Measurements from ENCODE around the gene NAPEPLD.

Gene NAPEPLD

GRCh38 chr7:103074519-103075336 lies 74.2 kb downstream of the NAPEPLD start, which contains the start of the genes ARMC10 and FBXL13:
Gene ARMC10 (plus strand): TSS chr7:103075140. CDS start chr7:103075273, 133 bp downstream.
Gene FBXL13 (minus strand): TSS chr7:103074796.
- peak within 1 kb of the TSS; percentile 2 for H3K18ac ChIP-seq (ENCODE audit: low read length)
- H3K14ac ChIP-seq (ENCODE audit: low read length) = peak within 1 kb of the TSS; percentile 69
- H2AK5ac ChIP-seq (ENCODE audit: low read length) = no peak within 1 kb of the TSS
- H2BK12ac ChIP-seq (ENCODE audit: low read length) = no peak within 1 kb of the TSS
- H4K91ac ChIP-seq (ENCODE audit: low read depth, low read length) = peak within 1 kb of the TSS; percentile 52
- no peak within 1 kb of the TSS for H3K23ac ChIP-seq (ENCODE audit: low read length)
- peak; percentile 87 to 95 for DNase-seq
- no CpG with 5 or more reads among the region's 83 CpGs for WGBS (ENCODE audit: extremely low coverage, insufficient coverage, insufficient read length)
- no peaks in the 10 kb centered on the region for H3K4me1 ChIP-seq (ENCODE audit: control insufficient read depth in 1 of 2, insufficient read depth in 2 of 2, low read length in 2 of 2)
- no peaks in the 10 kb centered on the region for H3K36me3 ChIP-seq (ENCODE audit: control insufficient read depth in 1 of 2, insufficient read depth in 2 of 2, low read length in 2 of 2)
- peaks cover 3% of the 10 kb centered on the region for H3K79me2 ChIP-seq (ENCODE audit: control insufficient read depth, insufficient read depth, low read length, poor library complexity)
- H3K9ac ChIP-seq (ENCODE audit: low read length) = peak within 1 kb of the TSS; percentile 75
- H3K4ac ChIP-seq (ENCODE audit: low read depth, low read length) = no peak within 1 kb of the TSS
- peak within 1 kb of the TSS; percentile 70 for H2BK120ac ChIP-seq (ENCODE audit: insufficient read depth, low read length, poor library complexity)
- H4K8ac ChIP-seq (ENCODE audit: low read depth, low read length) = peak within 1 kb of the TSS; percentile 90
- peak within 1 kb of the TSS; percentile 39 for H4K12ac ChIP-seq (ENCODE audit: low read depth, low read length)
- H3K79me1 ChIP-seq (ENCODE audit: low read length) = peaks cover 4% of the 10 kb centered on the region
- peak within 1 kb of the TSS; percentile 85 for H2BK5ac ChIP-seq (ENCODE audit: low read depth, low read length, poor library complexity)
- H3K27me3 ChIP-seq (ENCODE audit: insufficient read depth, low read length) = no peaks in the 10 kb centered on the region
- peak within 1 kb of the TSS; percentile 95 for H3K4me3 ChIP-seq (ENCODE audit: low read depth, low read length)
- H2AFZ ChIP-seq (ENCODE audit: insufficient read depth, low read length, poor library complexity) = peak within 1 kb of the TSS; percentile 96
- peak within 1 kb of the TSS; percentile 89 for H3K27ac ChIP-seq (ENCODE audit: low read depth, low read length)
- H3K4me2 ChIP-seq (ENCODE audit: low read length) = peak within 1 kb of the TSS; percentile 83
- H3K9me3 ChIP-seq (ENCODE audit: insufficient read depth, low read depth, low read length) = peaks cover 1% of the 10 kb centered on the region

- Histone ChIP-seq H3K14ac (ENCODE audit: low read length) (no peak overlapping the region), H3K23ac (ENCODE audit: low read length) (no peak overlapping the region), H3K9ac (ENCODE audit: low read length) (peak overlapping the region; percentile 19), H3K18ac (ENCODE audit: low read length) (no peak overlapping the region), H2AFZ (ENCODE audit: insufficient read depth, low read length, poor library complexity) (peak overlapping the region; percentile 96), H2BK120ac (ENCODE audit: insufficient read depth, low read length, poor library complexity) (no peak overlapping the region), H2BK12ac (ENCODE audit: low read length) (no peak overlapping the region), H2AK5ac (ENCODE audit: low read length) (no peak overlapping the region), H4K12ac (ENCODE audit: low read depth, low read length) (peak overlapping the region; percentile 39), H3K36me3 (ENCODE audit: control insufficient read depth in 1 of 2, insufficient read depth in 2 of 2, low read length in 2 of 2) (no peaks in the 10 kb centered on the region), H3K79me2 (ENCODE audit: control insufficient read depth, insufficient read depth, low read length, poor library complexity) (peaks cover 3% of the 10 kb centered on the region), H4K91ac (ENCODE audit: low read depth, low read length) (no peak overlapping the region), H3K4ac (ENCODE audit: low read depth, low read length) (no peak overlapping the region), H3K4me3 (ENCODE audit: low read depth, low read length) (peak overlapping the region; percentile 95), H3K27ac (ENCODE audit: low read depth, low read length) (no peak overlapping the region), H3K4me2 (ENCODE audit: low read length) (peak overlapping the region; percentile 83), H3K79me1 (ENCODE audit: low read length) (peaks cover 4% of the 10 kb centered on the region), H3K9me3 (ENCODE audit: insufficient read depth, low read depth, low read length) (peaks cover 1% of the 10 kb centered on the region), H3K27me3 (ENCODE audit: insufficient read depth, low read length) (no peaks in the 10 kb centered on the region), H2BK5ac (ENCODE audit: low read depth, low read length, poor library complexity) (no peak overlapping the region), H4K8ac (ENCODE audit: low read depth, low read length) (peak overlapping the region; percentile 27), H3K4me1 (ENCODE audit: control insufficient read depth in 1 of 2, insufficient read depth in 2 of 2, low read length in 2 of 2) (no peaks in the 10 kb centered on the region)
- DNase-seq = no peak
- no CpG with 5 or more reads among the region's 6 CpGs for WGBS (ENCODE audit: extremely low coverage, insufficient coverage, insufficient read length)
Observed at GRCh38 chr7:103073989-103074518, 74.8 kb downstream of the NAPEPLD start.

- Histone ChIP-seq H2BK120ac (ENCODE audit: insufficient read depth, low read length, poor library complexity) (no peak overlapping the region), H3K4ac (ENCODE audit: low read depth, low read length) (no peak overlapping the region), H2BK12ac (ENCODE audit: low read length) (no peak overlapping the region), H3K23ac (ENCODE audit: low read length) (no peak overlapping the region), H4K12ac (ENCODE audit: low read depth, low read length) (no peak overlapping the region), H2BK5ac (ENCODE audit: low read depth, low read length, poor library complexity) (no peak overlapping the region), H3K79me1 (ENCODE audit: low read length) (peaks cover 4% of the 10 kb centered on the region), H3K36me3 (ENCODE audit: control insufficient read depth in 1 of 2, insufficient read depth in 2 of 2, low read length in 2 of 2) (no peaks in the 10 kb centered on the region), H2AFZ (ENCODE audit: insufficient read depth, low read length, poor library complexity) (no peak overlapping the region), H3K27me3 (ENCODE audit: insufficient read depth, low read length) (no peaks in the 10 kb centered on the region), H3K9me3 (ENCODE audit: insufficient read depth, low read depth, low read length) (peaks cover 3% of the 10 kb centered on the region), H3K18ac (ENCODE audit: low read length) (no peak overlapping the region), H3K79me2 (ENCODE audit: control insufficient read depth, insufficient read depth, low read length, poor library complexity) (peaks cover 3% of the 10 kb centered on the region), H3K4me1 (ENCODE audit: control insufficient read depth in 1 of 2, insufficient read depth in 2 of 2, low read length in 2 of 2) (no peaks in the 10 kb centered on the region), H2AK5ac (ENCODE audit: low read length) (no peak overlapping the region), H3K4me3 (ENCODE audit: low read depth, low read length) (no peak overlapping the region), H3K27ac (ENCODE audit: low read depth, low read length) (no peak overlapping the region), H3K4me2 (ENCODE audit: low read length) (no peak overlapping the region), H3K9ac (ENCODE audit: low read length) (no peak overlapping the region), H4K91ac (ENCODE audit: low read depth, low read length) (no peak overlapping the region), H4K8ac (ENCODE audit: low read depth, low read length) (no peak overlapping the region), H3K14ac (ENCODE audit: low read length) (no peak overlapping the region)
- no CpG with 5 or more reads among the region's 2 CpGs for WGBS (ENCODE audit: extremely low coverage, insufficient coverage, insufficient read length)
- no peak for DNase-seq
Observed at GRCh38 chr7:103071000-103071399, 77.9 kb downstream of the NAPEPLD start.

GRCh38 chr7:103068414-103069403 lies 80.2 kb downstream of the NAPEPLD start:
- Histone ChIP-seq H3K79me2 (ENCODE audit: control insufficient read depth, insufficient read depth, low read length, poor library complexity) (no peaks in the 10 kb centered on the region), H3K18ac (ENCODE audit: low read length) (no peak overlapping the region), H3K9me3 (ENCODE audit: insufficient read depth, low read depth, low read length) (peaks cover 2% of the 10 kb centered on the region), H3K9ac (ENCODE audit: low read length) (no peak overlapping the region), H2AFZ (ENCODE audit: insufficient read depth, low read length, poor library complexity) (no peak overlapping the region), H3K4me1 (ENCODE audit: control insufficient read depth in 1 of 2, insufficient read depth in 2 of 2, low read length in 2 of 2) (no peaks in the 10 kb centered on the region), H3K79me1 (ENCODE audit: low read length) (no peaks in the 10 kb centered on the region), H3K27ac (ENCODE audit: low read depth, low read length) (no peak overlapping the region), H2BK120ac (ENCODE audit: insufficient read depth, low read length, poor library complexity) (no peak overlapping the region), H3K36me3 (ENCODE audit: control insufficient read depth in 1 of 2, insufficient read depth in 2 of 2, low read length in 2 of 2) (no peaks in the 10 kb centered on the region), H4K12ac (ENCODE audit: low read depth, low read length) (no peak overlapping the region), H2BK5ac (ENCODE audit: low read depth, low read length, poor library complexity) (no peak overlapping the region), H2AK5ac (ENCODE audit: low read length) (no peak overlapping the region), H3K23ac (ENCODE audit: low read length) (no peak overlapping the region), H3K4ac (ENCODE audit: low read depth, low read length) (no peak overlapping the region), H3K27me3 (ENCODE audit: insufficient read depth, low read length) (no peaks in the 10 kb centered on the region), H2BK12ac (ENCODE audit: low read length) (no peak overlapping the region), H3K4me3 (ENCODE audit: low read depth, low read length) (no peak overlapping the region), H4K91ac (ENCODE audit: low read depth, low read length) (no peak overlapping the region), H3K4me2 (ENCODE audit: low read length) (no peak overlapping the region), H3K14ac (ENCODE audit: low read length) (no peak overlapping the region), H4K8ac (ENCODE audit: low read depth, low read length) (no peak overlapping the region)
- no peak for DNase-seq
- no CpG with 5 or more reads among the region's 23 CpGs for WGBS (ENCODE audit: extremely low coverage, insufficient coverage, insufficient read length)

Data from trophoblast cell (in vitro differentiated cells and primary cell).